Stomach (tissue), 9 donors: ENCODE measurements around the gene CCDC124. TPM values are rescaled to one million over a fixed set of nuclear protein-coding genes. Genes with fewer than 3 reads are reported as not detected.

Source experiments
- DNase-seq, 2 donors: peaks; one replicate each; pipeline versions ENCODE4 v3.0.0 to v3.0.0-alpha.2; 2013 to 2019
- H3K27ac ChIP-seq, 5 donors: fragments of 200-600 bp in 4 of 5; sonication (generic) in 4 of 5; one replicate each; pipeline ENCODE4 v1.5.1; 2013 to 2019; ENCODE audit warnings: mild to moderate bottlenecking in 1 of 5, moderate library complexity in 1 of 5
- H3K27me3 ChIP-seq, 3 donors: fragments of 200-600 bp; sonication (generic); one replicate each; pipeline ENCODE4 v1.5.1; 2017 to 2019; ENCODE audit warnings: mixed run types in 1 of 3
- H3K36me3 ChIP-seq, 4 donors: fragments of 200-600 bp; sonication (generic); 1 replicate in 3 of 4; 2 replicates in 1 of 4; pipeline ENCODE4 v1.5.1; 2016 to 2019
- H3K4me1 ChIP-seq, 4 donors: fragments of 200-600 bp; sonication (generic); one replicate each; pipeline ENCODE4 v1.5.1; 2016 to 2019
- H3K4me3 ChIP-seq, 4 donors: fragments of 200-600 bp; sonication (generic) in 3 of 4; one replicate each; pipeline ENCODE4 v1.5.1; 2016 to 2019; ENCODE audit warnings: mild to moderate bottlenecking in 1 of 4
- H3K9me3 ChIP-seq, 4 donors: fragments of 200-600 bp; sonication (generic); one replicate each; pipeline ENCODE4 v1.5.1; 2016 to 2019
- EP300 ChIP-seq: sonication (generic); formaldehyde crosslinking; IDR thresholded peaks from one replicate; pipeline ENCODE4 v1.6.1; 2017; ENCODE audit warnings: antibody characterized with exemption
- POLR2A ChIP-seq, 4 donors: fragments of 450-650 bp; IDR thresholded peaks; one replicate each; pipeline ENCODE4 v1.6.1; 2016; ENCODE audit warnings: antibody characterized with exemption in 4 of 4, control low read depth in 2 of 4, mild to moderate bottlenecking in 1 of 4, moderate library complexity in 1 of 4
- POLR2AphosphoS5 ChIP-seq, 3 donors: sonication (generic); formaldehyde crosslinking; IDR thresholded peaks; one replicate each; pipeline ENCODE4 v1.6.1; 2016; ENCODE audit warnings: antibody characterized with exemption in 3 of 3
- WGBS, 5 donors: extraction: QIAGEN DNeasy Blood & Tissue Kit in 3 of 5; methylation state at CpG; one replicate each; pipeline versions ENCODE4 v1.1.5 to v1.1.7; 2013 to 2018; 5-methylcytosine and 5-hydroxymethylcytosine counted together
- intact Hi-C: fragments of 100-400 bp; cut with DNase I; formaldehyde crosslinking; loops from one replicate; pipeline ENCODE4 v1.15.1; 2023; ENCODE audit warnings: low total_unique reads
- polyA plus RNA-seq, 3 donors: library from polyadenylated mRNA; stranded (reverse); fragments of 200-250 nt; gene quantifications; one replicate each; pipeline ENCODE4 v1.2.3, GENCODE V29; 2013
- total RNA-seq, 5 donors: library from RNA; depleted of rRNA; stranded (reverse); fragments of >200 nt; gene quantifications; one replicate each; pipeline versions ENCODE4 v1.1.0 to v1.2.3, GENCODE V29; 2014 to 2016
- TF ChIP-seq, protein P1 (sequence below), 7 experiments: fragments of 450-650 bp in 4 of 7; fragments of 200-600 bp in 3 of 7; sonication (generic) in 3 of 7; IDR thresholded peaks; one replicate each; pipeline ENCODE4 v1.5.1; 2016 to 2019; ENCODE audit warnings: antibody characterized with exemption in 7 of 7, control low read depth in 2 of 7, mild to moderate bottlenecking in 1 of 7
- donor health status: healthy with polysubstance abuse.
- donor health status: Bipolar disorder and iron deficiency.
- donor health status: healthy.

The CCDC124 gene
- total and polyA plus RNA-seq, 8 donors, result 15.8 to 149 (median 89.3) TPM

- WGBS, 5 donors, result 47 to 53% (median 51%) methylated on average over 7 of the region's 7 CpGs
- intact Hi-C loops, result loop anchor here (5.0 kb wide), 1 partner anchor 76 kb away; no protein-coding TSS in a partner anchor
- H3K9me3 ChIP-seq, result no peaks in the 10 kb centered on the region
- H3K27me3 ChIP-seq, result no peaks in the 10 kb centered on the region
- no peak overlapping the region for H3K27ac ChIP-seq
- H3K36me3 ChIP-seq, result peaks cover 14 to 74% (median 67%) of the 10 kb centered on the region in 4 donors
- TF ChIP-seq EP300 (no peak), POLR2AphosphoS5 (IDR thresholded peaks at IDR 0.05) (peak in 1 of 3 donors; percentile 41), POLR2A (IDR thresholded peaks at IDR 0.05) (no peak)
- TF ChIP-seq, protein P1, sequence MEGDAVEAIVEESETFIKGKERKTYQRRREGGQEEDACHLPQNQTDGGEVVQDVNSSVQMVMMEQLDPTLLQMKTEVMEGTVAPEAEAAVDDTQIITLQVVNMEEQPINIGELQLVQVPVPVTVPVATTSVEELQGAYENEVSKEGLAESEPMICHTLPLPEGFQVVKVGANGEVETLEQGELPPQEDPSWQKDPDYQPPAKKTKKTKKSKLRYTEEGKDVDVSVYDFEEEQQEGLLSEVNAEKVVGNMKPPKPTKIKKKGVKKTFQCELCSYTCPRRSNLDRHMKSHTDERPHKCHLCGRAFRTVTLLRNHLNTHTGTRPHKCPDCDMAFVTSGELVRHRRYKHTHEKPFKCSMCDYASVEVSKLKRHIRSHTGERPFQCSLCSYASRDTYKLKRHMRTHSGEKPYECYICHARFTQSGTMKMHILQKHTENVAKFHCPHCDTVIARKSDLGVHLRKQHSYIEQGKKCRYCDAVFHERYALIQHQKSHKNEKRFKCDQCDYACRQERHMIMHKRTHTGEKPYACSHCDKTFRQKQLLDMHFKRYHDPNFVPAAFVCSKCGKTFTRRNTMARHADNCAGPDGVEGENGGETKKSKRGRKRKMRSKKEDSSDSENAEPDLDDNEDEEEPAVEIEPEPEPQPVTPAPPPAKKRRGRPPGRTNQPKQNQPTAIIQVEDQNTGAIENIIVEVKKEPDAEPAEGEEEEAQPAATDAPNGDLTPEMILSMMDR (IDR thresholded peaks at IDR 0.05), result peak in 5 of 7 experiments; percentile 85 to 94 (median 90)
- DNase-seq, result peak; percentile 83 to 92
- H3K4me1 ChIP-seq, result peaks cover 13 to 24% (median 16%) of the 10 kb centered on the region in 4 donors
- H3K4me3 ChIP-seq, result no peak overlapping the region
Observed at GRCh38 chr19:17938092-17938845, 5.5 kb downstream of the CCDC124 start.

- Histone ChIP-seq H3K27me3 (no peaks in the 10 kb centered on the region), H3K9me3 (no peaks in the 10 kb centered on the region), H3K4me3 (no peak overlapping the region), H3K4me1 (peaks cover 1 to 24% (median 10%) of the 10 kb centered on the region in 4 donors), H3K27ac (no peak overlapping the region), H3K36me3 (peaks cover 11 to 68% (median 63%) of the 10 kb centered on the region in 4 donors)
- intact Hi-C loops, result no loop called here
- WGBS, 5 donors, result 81 to 89% (median 85%) methylated on average over 16 to 17 of the region's 17 CpGs
- TF ChIP-seq EP300, result no peak
- TF ChIP-seq, protein P1 (IDR thresholded peaks at IDR 0.05), result no peak
- TF ChIP-seq POLR2A (IDR thresholded peaks at IDR 0.05), result no peak
- no peak for TF ChIP-seq POLR2AphosphoS5 (IDR thresholded peaks at IDR 0.05)
- DNase-seq, result peak in 1 of 2 donors; percentile 29
Observed at GRCh38 chr19:17942181-17942580, 9.4 kb downstream of the CCDC124 start.

DNA sequence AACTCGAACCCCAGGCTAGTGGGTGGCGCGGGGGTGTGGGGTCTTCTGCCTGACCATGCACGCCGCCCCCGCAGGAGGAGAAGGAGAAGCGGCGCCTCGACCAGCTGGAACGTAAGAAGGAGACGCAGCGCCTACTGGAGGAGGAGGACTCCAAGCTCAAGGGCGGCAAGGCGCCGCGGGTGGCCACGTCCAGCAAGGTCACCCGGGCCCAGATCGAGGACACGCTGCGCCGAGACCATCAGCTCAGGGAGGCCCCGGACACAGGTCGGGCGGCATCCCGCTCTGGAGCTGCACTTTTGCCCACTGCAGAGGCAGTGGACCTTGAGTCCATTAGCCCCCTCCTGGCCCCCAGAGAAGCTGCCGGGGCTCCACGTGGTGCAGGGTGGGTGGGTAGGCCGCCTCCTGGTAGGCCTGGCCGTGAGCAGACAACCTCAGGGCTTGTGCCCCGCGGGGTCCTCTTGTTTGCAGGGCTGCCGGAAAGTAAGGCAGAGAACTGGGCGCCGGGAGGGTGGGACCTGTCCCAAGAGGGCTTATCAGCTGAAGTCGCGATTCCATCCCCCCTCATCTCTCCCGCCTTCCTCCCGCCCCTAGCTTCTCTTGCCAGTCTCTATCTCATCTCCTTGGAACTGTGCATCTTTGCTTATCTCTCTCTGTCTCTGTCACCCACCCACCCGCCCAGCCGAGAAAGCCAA lies 9.9 kb downstream of the CCDC124 start:
- peak in 1 of 2 donors; percentile 58 for DNase-seq
- Histone ChIP-seq H3K27ac (no peak overlapping the region), H3K4me3 (no peak overlapping the region), H3K9me3 (no peaks in the 10 kb centered on the region), H3K4me1 (peaks cover 5 to 29% (median 15%) of the 10 kb centered on the region in 4 donors), H3K36me3 (peaks cover 9 to 62% (median 57%) of the 10 kb centered on the region in 4 donors), H3K27me3 (no peaks in the 10 kb centered on the region)
- TF ChIP-seq POLR2AphosphoS5 (IDR thresholded peaks at IDR 0.05) (no peak), EP300 (no peak), POLR2A (IDR thresholded peaks at IDR 0.05) (no peak)
- TF ChIP-seq, protein P1 (IDR thresholded peaks at IDR 0.05), result no peak
- intact Hi-C loops, result no loop called here
- WGBS, 5 donors, result 65 to 83% (median 80%) methylated on average over 26 to 41 of the region's 41 CpGs
